ENCODE results near the gene PLA2R1.
"Not testable (repeated sequence)": the region's sequence is repeated elsewhere in the genome, so short reads cannot be mapped to it uniquely, and the experiment has no call there.

PLA2R1 gene

GRCh38 chr2:159976527-159977160 lies 85.8 kb downstream of the PLA2R1 start:
- DNase-seq: no peak

GRCh38 chr2:159973325-159973724 lies 89.1 kb downstream of the PLA2R1 start:
- DNase-seq: no peak

GRCh38 chr2:159971365-159972152 lies 90.9 kb downstream of the PLA2R1 start:
- no peak for DNase-seq

- DNase-seq: not testable (repeated sequence)
Observed at GRCh38 chr2:159970548-159970947, 91.9 kb downstream of the PLA2R1 start.

- no peak for DNase-seq
Observed at GRCh38 chr2:159968279-159968900, 94.0 kb downstream of the PLA2R1 start.

- no peak for DNase-seq
Observed at GRCh38 chr2:159963700-159964099, 98.7 kb downstream of the PLA2R1 start.

- not testable (repeated sequence) for DNase-seq
Observed at GRCh38 chr2:159962513-159962912, 99.9 kb downstream of the PLA2R1 start.

GRCh38 chr2:159961451-159961850 lies 101.0 kb downstream of the PLA2R1 start:
- no peak for DNase-seq

GRCh38 chr2:159961037-159961436 lies 101.4 kb downstream of the PLA2R1 start:
- no peak for DNase-seq

GRCh38 chr2:159960414-159960813 lies 102.0 kb downstream of the PLA2R1 start:
- DNase-seq: no peak

- DNase-seq: no peak
Observed at GRCh38 chr2:159959136-159959535, 103.3 kb downstream of the PLA2R1 start.

GRCh38 chr2:159953136-159953823 lies 109.1 kb downstream of the PLA2R1 start:
- no peak for DNase-seq

- no peak for DNase-seq
Observed at GRCh38 chr2:159946326-159946999, 116.0 kb downstream of the PLA2R1 start.

- DNase-seq: no peak
Observed at GRCh38 chr2:159944874-159945273, 117.5 kb downstream of the PLA2R1 start.

- DNase-seq: no peak
Observed at GRCh38 chr2:159942146-159942545, 120.3 kb downstream of the PLA2R1 start.

- no peak for DNase-seq
Observed at GRCh38 chr2:159941729-159942128, 120.7 kb downstream of the PLA2R1 start.

- DNase-seq: no peak
Observed at GRCh38 chr2:159939946-159940345, 122.5 kb downstream of the PLA2R1 start.

- DNase-seq: no peak
Observed at GRCh38 chr2:159938395-159938794, 124.0 kb downstream of the PLA2R1 start.

GRCh38 chr2:159936471-159936870 lies 125.9 kb downstream of the PLA2R1 start:
- no peak for DNase-seq

- DNase-seq: no peak
Observed at GRCh38 chr2:159933727-159934049, 128.7 kb downstream of the PLA2R1 start.

- DNase-seq: no peak
Observed at GRCh38 chr2:159933040-159933726, 129.2 kb downstream of the PLA2R1 start.

- DNase-seq: no peak
Observed at GRCh38 chr2:159926695-159927094, 135.7 kb downstream of the PLA2R1 start.

Data from effector CD8-positive, alpha-beta T cell (primary cell).